HG03066 (cell line): ENCODE measurements around the gene DBNL.

Experiments used
- ATAC-seq: cut with Tn5 transposase; IDR thresholded peaks from one replicate; pipeline ENCODE4 v1.9.1; 2021; ENCODE audit warnings: low read depth; ENCODE audit not compliant: unreplicated experiment

DBNL gene

DNA sequence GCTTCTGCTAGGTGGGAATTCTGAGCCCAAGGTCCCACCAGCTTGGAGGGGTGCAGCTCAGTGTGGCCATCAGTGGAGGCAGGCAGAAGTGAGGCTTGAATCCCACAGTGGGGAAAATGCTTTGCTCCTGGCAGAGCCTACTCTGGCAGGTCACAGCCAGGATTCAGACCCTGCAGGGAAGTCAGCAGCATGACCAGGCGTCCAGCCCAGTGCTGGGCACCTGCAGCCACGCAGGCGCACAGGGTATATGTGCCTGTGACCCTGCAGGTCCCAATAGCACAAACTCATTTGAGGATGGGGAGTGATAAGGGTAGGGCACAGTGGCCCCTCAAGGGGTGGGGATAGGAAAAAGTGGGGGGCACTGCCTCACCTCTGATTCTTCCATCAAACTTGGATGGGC, 51.3 kb downstream of the DBNL start:
- ATAC-seq: no peak

DNA sequence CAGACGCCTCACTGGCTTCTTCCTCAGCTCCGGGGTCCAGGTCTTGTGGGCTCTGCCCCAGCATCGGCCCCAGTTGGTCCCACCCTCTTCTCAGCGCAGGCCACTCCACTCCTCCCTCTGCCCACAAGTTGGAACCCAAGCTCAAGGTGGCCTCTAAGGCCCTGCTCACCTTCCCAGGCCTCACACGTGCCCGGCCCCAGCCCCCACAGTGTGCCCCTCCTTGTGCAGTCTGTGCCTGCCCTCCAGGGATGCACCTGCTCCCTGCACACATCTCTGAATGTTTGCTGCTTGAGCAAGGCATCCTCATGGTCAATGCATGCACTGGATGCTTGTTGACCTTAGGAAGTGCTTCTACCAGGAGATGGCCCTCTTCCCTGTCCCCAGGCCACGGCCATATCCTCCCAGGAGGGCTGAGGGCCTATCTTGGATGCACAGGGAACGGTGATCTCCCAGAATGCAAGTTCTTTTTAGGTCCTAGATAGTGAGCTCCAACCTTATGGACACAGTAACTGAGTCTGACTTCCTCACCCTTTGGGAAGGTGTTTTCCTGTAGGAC, 51.9 kb downstream of the DBNL start:
- ATAC-seq: no peak

DNA sequence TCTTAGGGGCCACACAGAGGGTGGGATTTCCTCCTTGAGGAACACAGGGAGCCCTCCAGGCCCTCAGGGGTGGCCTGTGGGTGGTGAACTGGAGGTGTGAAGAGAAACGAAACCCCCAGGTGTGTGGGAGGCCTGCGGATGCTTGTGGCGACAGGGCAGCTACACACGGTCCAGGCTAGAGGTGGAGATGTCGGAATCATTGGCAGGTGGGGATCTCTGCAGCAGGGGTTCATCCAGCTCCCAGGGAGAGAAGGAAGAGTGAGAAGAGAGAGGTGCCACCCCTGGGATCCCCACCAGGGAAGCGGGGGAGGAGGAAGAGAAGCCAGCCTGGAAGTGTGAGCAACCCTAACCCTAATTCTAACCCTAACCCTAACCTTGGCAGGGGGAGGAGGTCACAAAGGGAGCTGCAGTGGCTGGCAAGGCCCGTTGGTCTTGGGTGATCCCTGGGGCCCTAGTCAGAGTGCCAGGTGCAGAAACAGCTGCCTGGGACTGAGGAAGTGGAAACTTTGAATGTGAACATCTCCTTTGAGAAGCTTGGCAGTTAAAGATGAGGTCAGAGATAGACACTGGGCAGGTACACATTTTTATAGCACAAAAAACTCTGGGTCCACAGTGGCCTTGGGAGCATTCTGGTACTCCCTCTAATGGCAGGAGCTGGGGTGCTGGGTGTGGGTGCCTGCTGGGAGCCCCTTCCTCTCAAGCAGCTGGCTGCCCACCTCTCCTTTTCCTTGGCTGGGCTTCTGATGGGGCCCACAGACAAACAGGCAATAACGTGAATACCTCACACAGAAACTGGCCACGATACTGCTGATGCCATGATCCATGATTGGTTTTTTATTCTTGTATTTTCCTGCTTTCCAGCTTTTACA, 52.8 kb downstream of the DBNL start:
- ATAC-seq: peak; percentile 79

DNA sequence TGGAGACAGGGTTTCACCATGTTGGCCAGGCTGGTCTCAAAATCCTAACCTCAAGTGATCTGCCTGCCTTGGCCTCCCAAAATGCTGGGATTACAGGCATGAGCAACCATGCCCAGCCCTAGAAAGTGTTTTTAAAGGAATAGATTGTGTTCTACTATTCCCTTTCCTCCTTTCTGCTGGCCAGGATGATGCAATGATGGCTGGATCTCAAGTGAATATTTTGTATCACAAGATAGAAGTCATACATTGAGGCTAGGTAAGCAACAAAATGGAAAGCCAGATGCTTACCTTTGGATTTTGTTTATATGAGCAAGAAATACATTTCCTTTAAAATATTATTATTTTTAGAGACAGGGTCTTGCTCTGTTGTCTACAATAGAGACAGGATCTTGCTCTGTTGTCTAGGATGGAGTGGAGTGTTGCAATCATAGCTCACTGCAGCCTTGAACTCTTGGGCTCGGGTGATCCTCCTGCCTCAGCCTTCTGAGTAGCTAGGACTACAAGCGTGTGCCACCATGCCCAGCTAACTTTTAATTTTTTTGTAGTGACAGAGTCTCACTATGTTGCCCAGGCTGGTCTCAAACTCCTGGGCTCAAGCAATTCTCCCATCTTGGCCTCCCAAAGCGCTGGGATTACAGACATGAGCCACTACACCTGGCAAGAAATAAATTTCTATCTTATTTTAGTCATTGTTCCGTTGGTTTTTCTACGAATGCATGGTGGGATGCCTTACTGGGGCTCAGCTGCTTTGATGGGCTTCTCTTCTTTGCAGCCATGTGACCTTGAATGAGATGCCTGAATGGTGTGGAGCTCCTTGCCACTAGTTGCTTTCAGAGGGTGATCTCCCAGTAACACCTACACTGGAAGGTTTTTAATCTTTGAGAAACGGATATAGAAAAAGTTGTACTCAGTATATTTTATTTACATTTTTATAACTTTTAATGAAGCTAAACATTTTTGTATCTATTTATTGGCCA, 53.9 kb downstream of the DBNL start:
- no peak for ATAC-seq

DNA sequence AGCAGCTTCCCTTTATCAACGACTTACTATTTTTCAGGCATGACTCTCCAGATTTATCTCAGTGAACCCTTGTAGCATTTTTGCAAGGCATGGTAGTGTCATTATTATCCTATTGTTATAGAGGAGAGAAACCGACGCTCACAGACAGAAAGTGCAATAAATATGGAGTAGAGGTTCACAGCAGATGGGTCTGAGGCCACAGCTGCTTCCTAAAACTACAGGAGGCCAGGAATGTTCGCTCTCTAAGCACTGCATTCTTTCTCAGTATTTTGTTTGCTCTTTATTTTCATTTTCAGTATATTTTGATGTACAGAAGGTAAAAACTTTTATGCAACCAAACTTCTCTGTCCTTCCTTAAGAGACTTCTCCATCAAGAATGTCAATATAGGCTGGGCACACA, 55.2 kb downstream of the DBNL start:
- ATAC-seq: no peak

DNA sequence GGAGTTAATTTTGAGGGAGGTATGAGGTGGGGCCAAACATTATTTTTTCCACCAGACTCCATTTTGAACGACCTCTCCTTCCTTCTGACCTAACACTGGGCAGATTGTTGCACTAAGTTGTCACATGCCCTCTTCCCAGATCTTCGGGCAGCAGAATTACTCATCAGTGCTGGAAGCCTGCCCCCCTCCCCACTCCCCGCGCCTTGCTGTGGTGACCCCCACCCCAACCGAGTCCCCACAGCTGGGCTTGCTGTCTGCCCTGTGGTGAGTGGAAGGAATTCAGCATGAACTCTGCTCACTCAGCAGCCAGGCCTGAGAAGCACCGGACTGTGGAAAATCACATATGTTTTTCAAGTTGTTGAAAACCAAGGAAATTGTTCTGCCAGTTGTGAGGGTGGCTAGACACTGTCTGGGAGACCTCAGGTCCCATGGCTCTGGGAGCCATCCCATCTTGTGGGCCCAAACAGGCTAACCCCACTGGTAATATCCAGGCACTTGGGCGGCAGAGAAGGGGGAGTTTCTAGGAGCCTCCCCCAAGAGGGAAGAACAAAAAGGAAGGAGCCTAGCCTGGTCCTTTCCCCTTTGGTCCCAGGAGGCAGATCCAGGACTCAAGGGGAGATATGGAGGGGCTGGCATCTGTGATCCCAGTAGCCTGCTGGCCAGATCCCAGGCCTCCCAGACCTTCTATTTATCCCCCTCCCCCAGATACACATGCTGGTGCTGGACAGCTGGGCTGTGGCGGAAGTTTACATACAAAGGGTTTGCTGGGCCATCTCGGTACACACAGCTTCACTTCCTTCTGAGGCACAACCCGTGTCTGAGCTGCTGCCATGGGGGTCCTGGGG, 56.2 kb downstream of the DBNL start:
- ATAC-seq: no peak

DNA sequence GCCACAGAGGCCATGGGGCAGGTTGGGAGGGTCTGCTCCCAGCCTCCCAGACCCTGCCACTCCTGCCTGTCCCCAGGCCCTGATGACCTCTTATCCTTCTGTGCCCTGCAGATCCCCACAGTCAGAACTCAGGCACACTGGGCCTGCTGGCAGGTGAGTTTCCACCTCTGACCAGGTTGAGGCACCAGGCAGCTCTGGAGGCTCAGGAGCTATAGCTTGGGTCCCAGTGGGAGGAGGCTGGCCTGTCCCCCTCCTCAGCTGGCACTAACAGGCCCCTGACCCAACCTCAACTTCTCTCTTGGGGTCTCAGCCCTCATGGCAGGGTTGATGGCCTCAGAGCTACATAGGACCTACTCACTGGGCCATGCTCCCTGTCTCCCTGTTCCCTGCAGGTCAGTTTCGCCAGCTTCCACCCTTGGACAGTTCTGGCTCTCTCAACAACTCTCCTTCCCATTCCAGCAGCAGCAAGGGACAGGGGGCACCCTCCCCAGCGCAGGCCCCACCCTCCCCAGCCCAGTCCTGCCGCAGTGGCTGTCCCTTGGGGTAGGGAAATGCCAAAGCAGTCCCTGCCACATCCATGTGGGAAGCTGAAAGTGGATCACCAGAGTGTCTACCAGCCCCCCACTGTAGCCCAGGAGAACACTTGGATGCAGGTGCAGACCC, 56.9 kb downstream of the DBNL start:
- ATAC-seq: no peak

DNA sequence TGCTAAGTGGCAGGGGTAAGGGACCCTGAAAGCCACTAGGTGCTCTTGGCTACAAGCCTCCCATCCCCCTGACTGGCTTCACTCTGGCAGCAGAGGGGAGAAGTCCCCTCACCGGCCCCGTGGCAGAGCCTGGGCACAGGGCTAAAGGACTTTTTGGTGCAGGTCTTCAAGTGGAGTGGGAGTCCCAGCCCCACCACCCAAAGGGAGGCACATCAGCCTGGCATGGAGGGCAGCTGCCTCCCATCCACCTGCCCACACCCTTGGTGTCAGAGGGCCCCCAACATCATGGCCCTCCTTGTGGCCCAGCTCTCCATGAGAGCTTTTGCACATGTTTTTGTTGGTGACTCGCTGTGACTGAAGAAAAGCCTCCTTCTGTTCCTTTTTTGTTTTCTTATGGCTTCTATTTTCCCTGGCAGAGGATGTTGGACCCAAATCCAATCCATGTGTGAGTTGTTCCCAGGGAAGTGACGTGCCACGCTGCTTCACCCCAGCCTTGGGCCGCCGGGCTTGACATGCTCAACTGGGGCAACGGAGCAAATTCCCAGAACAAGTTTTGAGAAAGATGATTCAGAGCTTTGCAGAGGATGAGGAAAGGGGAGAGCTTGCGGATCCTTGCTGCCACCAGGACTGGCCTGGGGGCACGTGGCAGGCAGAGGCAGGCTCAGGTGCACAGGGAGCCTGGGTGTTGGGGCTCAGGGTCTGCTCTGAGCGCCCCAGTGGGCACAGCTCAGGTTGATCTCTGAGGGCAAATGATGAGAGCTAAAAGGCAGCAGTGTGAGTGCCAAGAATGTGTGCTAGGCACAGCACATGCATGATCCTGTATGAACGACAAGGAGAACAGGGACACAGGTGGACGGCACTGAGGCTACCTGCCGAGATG, 57.7 kb downstream of the DBNL start:
- no peak for ATAC-seq

DNA sequence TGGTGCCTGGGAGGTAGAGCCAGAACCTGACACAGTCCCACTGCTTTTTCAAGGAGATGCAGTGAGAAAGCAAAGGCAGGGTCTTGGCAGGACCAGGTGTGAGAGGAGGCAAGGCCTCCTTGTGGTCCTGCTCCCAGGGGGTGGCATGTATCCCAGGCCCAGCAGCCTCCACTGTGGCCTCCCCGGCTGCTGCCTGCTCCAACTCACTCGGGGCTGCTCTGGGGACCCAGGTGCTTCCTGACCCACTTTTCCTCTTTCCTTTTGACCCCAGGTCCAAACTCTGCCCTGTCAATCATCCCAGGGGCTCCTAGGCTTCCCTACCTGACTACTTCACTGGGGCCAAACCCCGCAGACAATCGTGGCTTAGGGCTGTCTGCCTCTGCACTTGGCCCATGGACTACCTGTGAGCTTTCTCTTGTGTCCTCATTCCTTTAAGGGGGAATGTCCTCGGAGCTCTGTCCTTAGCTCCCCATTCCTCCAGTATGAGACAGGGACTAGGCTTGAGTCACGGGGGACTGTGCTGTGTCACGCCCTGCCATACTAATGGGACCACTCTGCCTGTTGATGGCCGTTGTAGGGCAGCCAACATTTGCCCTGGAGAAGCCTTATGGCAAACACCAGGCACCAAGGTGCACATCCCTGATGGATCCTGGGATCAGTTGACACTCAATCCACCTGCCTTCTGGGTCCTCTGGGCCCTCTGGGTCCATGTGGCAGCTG, 58.5 kb downstream of the DBNL start:
- no peak for ATAC-seq

DNA sequence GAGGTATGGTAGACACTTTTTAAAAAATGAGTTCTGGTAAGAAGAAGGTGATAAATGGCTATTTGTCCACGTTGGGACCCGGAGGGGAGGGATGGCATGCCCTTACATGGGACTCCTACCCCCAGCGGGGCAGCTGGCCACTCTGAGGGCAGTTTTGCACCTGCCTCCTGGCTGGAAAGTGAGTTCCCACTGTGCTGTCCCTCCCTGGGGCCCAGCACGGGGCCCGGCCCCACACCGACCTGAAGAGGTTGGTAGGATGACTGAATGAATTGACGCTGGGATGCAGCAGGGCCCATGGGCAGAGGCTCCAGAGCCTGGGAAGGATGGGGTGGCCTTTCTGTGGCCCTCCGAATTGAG, 59.0 kb downstream of the DBNL start:
- ATAC-seq: no peak

DNA sequence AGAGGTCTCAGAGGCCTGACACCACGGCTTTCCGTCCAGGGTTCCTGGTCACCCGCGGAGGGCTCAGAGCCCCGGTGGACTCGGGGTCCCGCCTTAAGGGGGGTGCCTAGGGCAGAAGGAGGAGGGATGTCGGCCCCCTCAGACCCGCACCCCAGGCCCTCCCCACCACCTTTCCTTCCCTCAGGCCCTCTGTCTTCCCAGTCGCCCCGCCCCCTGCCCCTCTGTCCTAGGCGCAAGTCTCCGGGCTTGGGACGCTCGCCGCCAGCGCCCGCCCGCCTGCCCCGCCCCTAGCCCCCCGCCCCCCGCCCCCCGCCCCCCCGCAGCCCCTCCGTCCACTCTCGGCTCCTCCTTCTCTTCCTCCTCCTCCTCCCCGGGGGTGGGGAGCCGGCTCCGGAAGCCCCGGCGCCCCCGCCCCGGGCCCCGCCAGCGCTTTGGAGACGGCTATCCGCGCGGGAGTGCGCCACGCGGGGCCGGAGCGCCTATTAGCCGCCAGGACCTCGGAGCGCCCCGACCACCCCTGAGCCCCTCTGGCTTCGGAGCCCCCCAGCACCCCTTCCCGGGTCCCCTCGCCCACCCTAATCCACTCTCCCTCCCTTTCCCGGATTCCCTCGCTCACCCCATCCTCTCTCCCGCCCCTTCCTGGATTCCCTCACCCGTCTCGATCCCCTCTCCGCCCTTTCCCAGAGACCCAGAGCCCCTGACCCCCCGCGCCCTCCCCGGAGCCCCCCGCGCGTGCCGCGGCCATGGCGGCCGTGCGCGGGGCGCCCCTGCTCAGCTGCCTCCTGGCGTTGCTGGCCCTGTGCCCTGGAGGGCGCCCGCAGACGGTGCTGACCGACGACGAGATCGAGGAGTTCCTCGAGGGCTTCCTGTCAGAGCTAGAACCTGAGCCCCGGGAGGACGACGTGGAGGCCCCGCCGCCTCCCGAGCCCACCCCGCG, 59.7 kb downstream of the DBNL start, which contains the start of gene AEBP1:
AEBP1 (plus strand) TSS at position 423 of the 937 bp plus-strand sequence; CDS start at position 744, 321 bp downstream.
- ATAC-seq: no peak

DNA sequence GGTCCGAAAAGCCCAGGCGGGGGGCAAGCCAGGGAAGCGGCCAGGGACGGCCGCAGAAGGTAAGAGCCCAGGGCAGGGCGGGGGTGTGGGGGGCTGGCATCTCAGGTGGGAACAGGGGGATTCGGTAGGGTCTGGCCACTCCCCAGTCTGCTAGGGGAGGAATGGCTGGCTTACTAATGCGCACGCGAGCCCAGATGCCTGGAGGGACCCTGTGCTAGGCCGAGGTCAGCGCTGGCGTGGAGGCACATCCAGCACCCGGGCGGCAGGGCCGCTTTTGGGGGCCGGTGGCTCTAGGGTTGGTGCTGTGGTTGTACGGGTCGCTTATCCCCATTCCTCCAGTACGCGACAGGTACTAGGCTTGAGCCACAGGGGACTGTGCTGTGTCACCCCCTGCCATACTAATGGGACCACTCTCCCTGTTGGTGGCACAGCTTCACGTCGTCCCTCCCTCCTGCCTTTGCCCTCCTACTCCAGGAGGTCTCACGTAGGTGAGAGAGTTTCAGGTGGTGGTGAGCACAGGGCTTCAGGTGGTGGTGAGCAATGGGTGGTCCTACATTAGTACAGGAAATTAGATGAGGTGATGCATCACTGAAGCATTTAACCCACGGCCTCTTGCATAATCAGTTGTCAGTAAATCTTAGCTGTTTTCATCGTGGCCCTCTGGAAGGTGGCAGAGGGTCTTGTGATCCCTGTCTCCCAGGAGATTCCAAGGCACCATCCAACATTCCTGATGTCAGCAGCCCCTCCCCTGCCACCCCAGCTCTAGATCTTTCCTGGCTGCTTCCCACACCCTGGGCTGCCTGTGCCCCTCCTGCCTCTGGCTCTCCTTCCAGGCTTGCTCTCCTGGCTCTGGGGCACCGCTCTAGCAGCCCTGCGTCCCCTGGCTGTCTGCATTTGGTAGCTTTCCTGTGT, 60.6 kb downstream of the DBNL start:
- ATAC-seq: no peak

DNA sequence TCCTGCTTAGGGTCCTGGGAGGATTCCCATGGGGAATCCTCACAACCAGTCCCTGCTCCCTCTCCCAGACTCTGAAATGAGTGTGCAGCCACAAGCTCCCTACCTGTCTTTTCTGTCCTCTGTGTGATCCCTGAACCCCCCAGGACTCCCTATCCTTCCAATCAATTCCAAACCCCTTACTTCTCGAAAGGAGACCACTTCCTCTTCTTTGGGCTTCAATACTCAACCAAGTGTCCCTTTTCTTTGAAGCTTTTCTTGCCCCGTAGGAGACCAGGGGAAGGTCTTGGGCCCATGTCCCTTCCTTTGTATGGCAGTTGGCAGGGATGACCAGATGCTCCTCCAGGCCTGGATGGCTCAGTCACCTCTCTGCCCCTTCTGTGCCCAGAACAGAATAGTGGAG, 61.3 kb downstream of the DBNL start:
- no peak for ATAC-seq

DNA sequence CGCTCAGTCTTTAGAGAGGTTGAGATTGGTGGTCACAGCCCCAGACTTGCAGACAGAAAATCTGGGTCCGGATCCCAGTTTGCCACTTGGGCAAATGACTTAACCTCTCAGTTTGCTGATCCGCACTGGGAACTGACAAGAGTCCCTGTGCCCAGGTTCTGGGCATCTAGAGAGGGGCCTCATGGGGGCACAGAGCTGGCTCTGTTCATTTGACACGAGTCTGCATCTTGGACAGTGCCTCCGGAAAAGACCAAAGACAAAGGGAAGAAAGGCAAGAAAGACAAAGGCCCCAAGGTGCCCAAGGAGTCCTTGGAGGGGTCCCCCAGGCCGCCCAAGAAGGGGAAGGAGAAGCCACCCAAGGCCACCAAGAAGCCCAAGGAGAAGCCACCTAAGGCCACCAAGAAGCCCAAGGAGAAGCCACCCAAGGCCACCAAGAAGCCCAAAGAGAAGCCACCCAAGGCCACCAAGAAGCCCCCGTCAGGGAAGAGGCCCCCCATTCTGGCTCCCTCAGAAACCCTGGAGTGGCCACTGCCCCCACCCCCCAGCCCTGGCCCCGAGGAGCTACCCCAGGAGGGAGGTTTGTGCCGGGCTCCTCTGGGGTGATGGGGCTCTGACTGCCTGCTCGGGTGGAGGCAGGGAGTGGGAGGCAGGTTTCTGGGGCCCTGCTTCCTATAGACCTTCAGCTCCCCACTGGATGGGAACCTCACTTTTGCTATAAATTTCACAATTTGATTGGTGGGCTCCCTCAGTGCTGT, 62.0 kb downstream of the DBNL start:
- ATAC-seq: no peak
